DMS 273 (cell line): Measurements from ENCODE around the gene IKZF5.

ENCODE experiments used
- DNase-seq: peaks from one replicate; lab custom pipeline; 2025; ENCODE audit not compliant: unreplicated experiment; lab: John Stamatoyannopoulos, UW

IKZF5 gene

GRCh38 chr10:123016228-123016627 is 7.6 kb upstream of the IKZF5 start:
- DNase-seq: no peak

- no peak for DNase-seq
These were observed 6.2 kb upstream of the IKZF5 start for GRCh38 chr10:123014772-123015171.

GRCh38 chr10:123013456-123014419 is 5.1 kb upstream of the IKZF5 start:
- DNase-seq: no peak

- no peak for DNase-seq
These were observed 3.4 kb upstream of the IKZF5 start for GRCh38 chr10:123011987-123012386.

- peak; percentile 44 for DNase-seq
These were observed 668 bp upstream of the IKZF5 start for GRCh38 chr10:123009105-123009820.

- DNase-seq: peak; percentile 53
These were observed 839 bp downstream of the IKZF5 start for GRCh38 chr10:123007558-123008354.

GRCh38 chr10:123004298-123004697 is 4.3 kb downstream of the IKZF5 start:
- DNase-seq: no peak

- no peak for DNase-seq
These were observed 7.2 kb downstream of the IKZF5 start for GRCh38 chr10:123001370-123001769.

GRCh38 chr10:123000155-123000554 is 8.4 kb downstream of the IKZF5 start:
- no peak for DNase-seq

GRCh38 chr10:122999347-122999746 is 9.2 kb downstream of the IKZF5 start:
- DNase-seq: peak; percentile 7

GRCh38 chr10:122998934-122999333 is 9.7 kb downstream of the IKZF5 start:
- no peak for DNase-seq

GRCh38 chr10:122998360-122998917 is 10.2 kb downstream of the IKZF5 start:
- DNase-seq: no peak

GRCh38 chr10:122997864-122998263 is 10.7 kb downstream of the IKZF5 start:
- no peak for DNase-seq

GRCh38 chr10:122995936-122996335 is 12.7 kb downstream of the IKZF5 start:
- DNase-seq: peak; percentile 66

GRCh38 chr10:122993797-122994336 is 14.7 kb downstream of the IKZF5 start:
- DNase-seq: no peak

- DNase-seq: no peak
These were observed 16.5 kb downstream of the IKZF5 start for GRCh38 chr10:122992031-122992585.

- DNase-seq: peak; percentile 26
These were observed 18.3 kb downstream of the IKZF5 start for GRCh38 chr10:122990278-122990677.

- DNase-seq: no peak
These were observed 20.1 kb downstream of the IKZF5 start for GRCh38 chr10:122988501-122988900.

GRCh38 chr10:122986335-122986734 is 22.3 kb downstream of the IKZF5 start:
- no peak for DNase-seq

GRCh38 chr10:122984708-122985107 is 23.9 kb downstream of the IKZF5 start:
- DNase-seq: no peak
